Endodermal cell (in vitro differentiated cells): ENCODE results near the gene ANKRD44. TPM values are rescaled to one million over a fixed set of nuclear protein-coding genes. Genes with fewer than 3 reads are reported as not detected.
A peak's percentile ranks its signal among the peaks of the same experiment; 100 is the strongest.

Experiments
- DNase-seq: peaks from one replicate; pipeline ENCODE4 v3.0.0-alpha.2; 2017
- H3K27ac ChIP-seq: 2 replicates; pipeline ENCODE4 v1.5.1; 2013; ENCODE audit warnings: mild to moderate bottlenecking, low read depth, low read length, moderate library complexity
- H3K27me3 ChIP-seq: 2 replicates; pipeline ENCODE4 v1.6.1; 2013; ENCODE audit warnings: mild to moderate bottlenecking, low read length, moderate library complexity; ENCODE audit not compliant: insufficient read depth, control insufficient read depth, poor library complexity, severe bottlenecking
- H3K36me3 ChIP-seq: 2 replicates; pipeline ENCODE4 v1.7.0; 2013; ENCODE audit warnings: mild to moderate bottlenecking, low read length, moderate library complexity; ENCODE audit not compliant: control insufficient read depth, insufficient read depth
- H3K4me1 ChIP-seq: one replicate; pipeline ENCODE4 v1.7.0; 2013; ENCODE audit warnings: low read length; ENCODE audit not compliant: control insufficient read depth, insufficient read depth
- H3K4me3 ChIP-seq: 2 replicates; pipeline ENCODE4 v1.5.1; 2013; ENCODE audit warnings: mild to moderate bottlenecking, low read length, moderate library complexity
- H3K9ac ChIP-seq: 2 replicates; pipeline ENCODE4 v1.6.1; 2013; ENCODE audit warnings: mild to moderate bottlenecking, low read length, moderate library complexity; ENCODE audit not compliant: poor library complexity, severe bottlenecking; ENCODE audit errors: extremely low read depth
- H3K9me3 ChIP-seq: 2 replicates; pipeline ENCODE4 v1.6.1; 2013; ENCODE audit warnings: mild to moderate bottlenecking, low read length, moderate library complexity; ENCODE audit not compliant: control insufficient read depth
- H3K27ac Mint-ChIP-seq: 2 replicates; pipeline ENCODE4 v1.8.0; 2020; ENCODE audit warnings: mixed read lengths
- H3K27me3 Mint-ChIP-seq: 2 replicates; pipeline ENCODE4 v1.8.0; 2021; ENCODE audit warnings: mild to moderate bottlenecking, mixed read lengths; ENCODE audit not compliant: insufficient read depth
- H3K36me3 Mint-ChIP-seq: 2 replicates; pipeline ENCODE4 v1.8.0; 2020; ENCODE audit warnings: low read depth, mixed read lengths
- H3K4me1 Mint-ChIP-seq: 2 replicates; pipeline ENCODE4 v1.8.0; 2020; ENCODE audit warnings: mixed read lengths
- H3K4me3 Mint-ChIP-seq: 2 replicates; pipeline ENCODE4 v1.8.0; 2020; ENCODE audit warnings: mild to moderate bottlenecking, moderate library complexity, mixed read lengths
- H3K9me3 Mint-ChIP-seq: 2 replicates; pipeline ENCODE4 v1.8.0; 2020; ENCODE audit warnings: mild to moderate bottlenecking, mixed read lengths
- WGBS, 2 experiments: methylation state at CpG; one replicate each; pipeline versions ENCODE4 v1.1.5 to v1.1.7; 2013; ENCODE audit warnings: missing lambda C conversion rate in 2 of 2, mixed read lengths in 1 of 2; ENCODE audit not compliant: insufficient coverage in 1 of 2, insufficient read length in 1 of 2; 5-methylcytosine and 5-hydroxymethylcytosine counted together
- total RNA-seq, 2 donors: library from RNA; stranded (reverse); fragmentation: NEBNext Ultra II Directional in 1 of 2; extraction: Animal tissue kit (Norgen Biotek cat#: 25700) in 1 of 2; gene quantifications; 2 replicates in 1 of 2; 3 replicates in 1 of 2; pipeline ENCODE4 v1.2.1, GENCODE V29; 2021
- TF ChIP-seq, protein P1 (sequence below): fragments of 200-600 bp; sonication (generic); conservative IDR thresholded peaks from 2 replicates; pipeline ENCODE4 v1.5.0; 2021; ENCODE audit warnings: antibody characterized with exemption, mild to moderate bottlenecking

Gene ANKRD44
- total RNA-seq, 2 donors from 2014 or later = 6.2 to 10.6 TPM

DNA sequence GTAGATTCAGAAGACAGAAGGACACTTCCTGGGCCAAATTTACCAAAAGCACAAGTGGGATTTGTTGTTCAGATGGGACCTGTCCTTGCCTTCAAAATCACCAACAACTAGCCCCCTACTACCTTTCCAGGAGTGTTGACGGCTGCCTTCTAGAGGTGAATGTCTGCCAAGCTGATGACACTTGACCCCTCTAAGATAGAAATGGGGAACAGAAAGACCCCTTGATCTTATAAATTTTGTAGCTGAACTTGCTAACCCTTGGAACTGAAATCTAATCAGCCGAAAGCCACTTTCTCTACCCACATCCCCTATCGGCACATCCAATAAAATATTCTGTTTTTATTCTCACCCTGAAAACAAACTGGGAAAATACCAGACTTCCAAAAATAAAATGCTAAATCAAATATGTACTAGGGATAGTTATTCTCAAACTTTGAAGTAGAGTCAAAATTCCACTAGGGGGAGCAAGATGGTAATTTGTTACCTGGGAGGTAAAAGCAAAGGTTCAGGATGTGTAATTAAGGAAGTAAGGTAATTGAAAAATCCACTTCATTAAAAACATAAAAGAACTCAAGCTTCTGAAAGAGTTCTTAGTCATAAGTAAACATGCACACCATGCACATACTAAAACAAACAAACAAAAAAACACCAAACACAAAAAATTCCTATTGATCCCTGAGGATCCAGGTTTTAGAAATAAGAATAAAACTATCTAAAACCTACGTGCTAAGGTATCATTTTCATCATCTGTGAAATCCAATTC, 119.2 kb downstream of the ANKRD44 start:
- Histone ChIP-seq H3K27ac (no peak overlapping the region), H3K36me3 (no peaks in the 10 kb centered on the region), H3K9ac (no peak overlapping the region), H3K4me1 (no peaks in the 10 kb centered on the region), H3K27me3 (no peaks in the 10 kb centered on the region), H3K4me3 (no peak overlapping the region), H3K9me3 (no peaks in the 10 kb centered on the region)
- H3K4me3 Mint-ChIP-seq = no peak overlapping the region
- H3K27ac Mint-ChIP-seq = no peak overlapping the region
- no peaks in the 10 kb centered on the region for H3K36me3 Mint-ChIP-seq
- peaks cover 9% of the 10 kb centered on the region for H3K4me1 Mint-ChIP-seq
- DNase-seq = no peak
- H3K9me3 Mint-ChIP-seq = no peaks in the 10 kb centered on the region
- H3K27me3 Mint-ChIP-seq = no peaks in the 10 kb centered on the region
- TF ChIP-seq, protein P1, sequence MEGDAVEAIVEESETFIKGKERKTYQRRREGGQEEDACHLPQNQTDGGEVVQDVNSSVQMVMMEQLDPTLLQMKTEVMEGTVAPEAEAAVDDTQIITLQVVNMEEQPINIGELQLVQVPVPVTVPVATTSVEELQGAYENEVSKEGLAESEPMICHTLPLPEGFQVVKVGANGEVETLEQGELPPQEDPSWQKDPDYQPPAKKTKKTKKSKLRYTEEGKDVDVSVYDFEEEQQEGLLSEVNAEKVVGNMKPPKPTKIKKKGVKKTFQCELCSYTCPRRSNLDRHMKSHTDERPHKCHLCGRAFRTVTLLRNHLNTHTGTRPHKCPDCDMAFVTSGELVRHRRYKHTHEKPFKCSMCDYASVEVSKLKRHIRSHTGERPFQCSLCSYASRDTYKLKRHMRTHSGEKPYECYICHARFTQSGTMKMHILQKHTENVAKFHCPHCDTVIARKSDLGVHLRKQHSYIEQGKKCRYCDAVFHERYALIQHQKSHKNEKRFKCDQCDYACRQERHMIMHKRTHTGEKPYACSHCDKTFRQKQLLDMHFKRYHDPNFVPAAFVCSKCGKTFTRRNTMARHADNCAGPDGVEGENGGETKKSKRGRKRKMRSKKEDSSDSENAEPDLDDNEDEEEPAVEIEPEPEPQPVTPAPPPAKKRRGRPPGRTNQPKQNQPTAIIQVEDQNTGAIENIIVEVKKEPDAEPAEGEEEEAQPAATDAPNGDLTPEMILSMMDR = peak; percentile 87
- WGBS, 2 experiments = 51 to 100% methylated on average over 1 to 4 of the region's 4 CpGs

DNA sequence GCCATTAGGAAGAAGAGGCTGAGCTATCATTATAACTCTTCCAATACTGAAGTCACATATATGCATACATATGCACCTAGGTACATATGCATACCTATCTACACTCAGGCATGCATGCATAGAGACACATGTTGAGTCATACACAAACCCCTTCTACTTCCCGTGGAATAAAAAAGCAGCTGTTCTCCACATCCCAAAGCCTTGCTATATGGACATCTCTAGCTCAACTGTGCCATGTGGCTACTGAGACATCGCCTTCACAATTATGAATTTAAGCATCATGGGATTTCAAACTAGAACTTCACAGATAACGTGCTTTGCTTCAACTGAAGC, 120.5 kb downstream of the ANKRD44 start:
- Mint-ChIP-seq H3K27me3 (no peaks in the 10 kb centered on the region), H3K4me1 (peaks cover 9% of the 10 kb centered on the region)
- 91 to 100% methylated on average over 1 to 3 of the region's 3 CpGs for WGBS, 2 experiments

DNA sequence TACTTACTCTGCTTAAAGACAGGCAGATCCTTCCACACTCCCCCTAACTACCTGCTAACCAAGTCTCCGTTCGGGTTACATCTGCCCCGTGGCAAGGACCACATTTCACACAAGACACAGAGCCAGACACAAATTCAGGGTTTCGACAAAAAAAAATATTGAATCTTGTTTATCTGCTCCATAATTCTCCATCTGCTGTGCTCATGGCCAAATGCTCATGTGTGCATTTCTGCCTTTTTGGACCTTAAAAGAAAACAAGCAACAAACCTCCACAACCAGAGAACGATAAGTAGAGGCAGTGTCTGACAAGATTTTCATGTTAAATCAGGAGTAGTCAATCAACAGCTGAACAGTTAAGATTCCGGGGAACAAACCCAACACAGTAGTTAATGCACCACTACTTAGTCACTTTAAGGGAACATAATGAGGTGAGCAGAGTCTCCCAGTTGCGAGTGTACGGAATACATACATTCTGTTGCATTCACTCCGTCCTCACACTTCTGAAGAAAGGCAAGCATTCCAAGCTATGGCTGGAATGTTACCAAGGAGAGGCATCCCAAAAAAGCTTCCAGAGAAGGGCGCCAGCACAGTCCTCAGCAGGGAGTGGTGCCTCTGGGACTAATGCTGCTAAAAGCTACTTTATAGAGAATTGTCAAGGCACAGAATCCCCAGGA, 121.0 kb downstream of the ANKRD44 start:
- H3K4me3 ChIP-seq = no peak overlapping the region
- Mint-ChIP-seq H3K27ac (peak overlapping the region; percentile 3), H3K9me3 (no peaks in the 10 kb centered on the region), H3K4me3 (no peak overlapping the region), H3K36me3 (no peaks in the 10 kb centered on the region), H3K27me3 (no peaks in the 10 kb centered on the region), H3K4me1 (peaks cover 9% of the 10 kb centered on the region)
- H3K4me1 ChIP-seq = no peaks in the 10 kb centered on the region
- TF ChIP-seq, protein P1 = no peak
- H3K9me3 ChIP-seq = no peaks in the 10 kb centered on the region
- no peaks in the 10 kb centered on the region for H3K36me3 ChIP-seq
- WGBS, 2 experiments = 80 to 88% methylated on average over 6 to 10 of the region's 10 CpGs
- peak; percentile 65 for DNase-seq
- H3K27me3 ChIP-seq = no peaks in the 10 kb centered on the region
- H3K9ac ChIP-seq = no peak overlapping the region
- no peak overlapping the region for H3K27ac ChIP-seq

More for the DNA sequence above, 120.5 kb downstream of the ANKRD44 start:
- Histone ChIP-seq H3K27me3 (no peaks in the 10 kb centered on the region), H3K27ac (no peak overlapping the region), H3K9ac (no peak overlapping the region), H3K36me3 (no peaks in the 10 kb centered on the region), H3K9me3 (no peaks in the 10 kb centered on the region), H3K4me3 (no peak overlapping the region), H3K4me1 (no peaks in the 10 kb centered on the region)
- H3K4me3 Mint-ChIP-seq = no peak overlapping the region
- H3K27ac Mint-ChIP-seq = no peak overlapping the region
- H3K9me3 Mint-ChIP-seq = no peaks in the 10 kb centered on the region
- TF ChIP-seq, protein P1 = no peak
- no peaks in the 10 kb centered on the region for H3K36me3 Mint-ChIP-seq
- DNase-seq = no peak
